ENCODE measurements around the gene PAGE5.

PAGE5 gene, protein sequence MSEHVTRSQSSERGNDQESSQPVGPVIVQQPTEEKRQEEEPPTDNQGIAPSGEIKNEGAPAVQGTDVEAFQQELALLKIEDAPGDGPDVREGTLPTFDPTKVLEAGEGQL

DNA sequence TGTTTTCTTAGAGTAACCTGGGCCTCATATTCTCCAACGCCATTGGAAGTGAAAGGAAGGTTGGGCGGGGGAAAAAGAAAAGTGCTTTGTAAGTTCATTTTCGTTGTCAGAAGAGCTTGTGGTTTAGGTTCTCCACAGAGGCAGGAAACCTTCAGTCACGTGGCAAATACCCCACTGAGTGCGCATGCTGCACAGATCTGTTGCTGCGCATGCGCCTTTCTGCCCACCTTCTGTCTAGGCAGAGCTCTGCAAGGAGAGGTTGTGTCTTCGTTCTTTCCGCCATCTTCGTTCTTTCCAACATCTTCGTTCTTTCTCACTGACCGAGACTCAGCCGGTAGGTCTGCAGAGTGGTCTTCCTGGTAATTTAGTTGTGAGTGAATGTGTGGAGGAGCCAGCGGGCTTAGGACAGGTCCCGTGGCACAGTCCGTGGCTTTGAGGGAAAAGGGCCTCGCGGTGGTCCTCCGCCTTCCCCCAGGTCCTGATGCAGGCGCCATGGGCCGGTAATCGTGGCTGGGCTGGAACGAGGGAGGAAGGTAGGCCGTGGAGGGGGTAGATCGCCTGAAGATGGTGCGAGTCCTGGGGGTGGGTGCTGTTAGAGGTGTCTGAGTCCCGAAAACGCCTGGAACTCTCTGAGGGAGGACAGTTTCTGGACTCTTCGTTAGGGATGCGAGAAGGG is at the start of gene PAGE5:
Gene PAGE5 (plus strand): TSS at position 228 of the 676 bp plus-strand sequence. CDS start 1,037 bp downstream, outside the sequence.
- no peak for DNase-seq

DNA sequence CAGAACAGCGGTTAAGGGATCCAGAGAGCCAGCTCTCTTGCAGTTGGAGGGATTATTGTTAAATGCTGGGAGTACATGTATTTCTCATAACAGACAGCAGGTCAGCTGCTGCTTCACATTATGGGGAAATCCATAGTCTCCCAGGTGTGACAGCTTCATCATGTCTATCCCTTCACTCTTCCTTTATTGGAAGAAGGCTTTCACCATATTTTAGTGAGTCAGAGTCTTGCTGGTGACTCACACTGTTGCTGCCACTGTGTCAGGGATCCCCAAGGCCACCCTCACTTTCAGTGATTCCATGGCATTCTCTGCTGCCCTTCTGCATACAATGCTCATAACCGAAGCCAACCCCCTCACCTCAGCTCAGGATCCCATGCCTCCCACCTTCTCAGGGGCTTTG is 32.9 kb upstream of the PAGE5 start:
- DNase-seq, result no peak

DNA sequence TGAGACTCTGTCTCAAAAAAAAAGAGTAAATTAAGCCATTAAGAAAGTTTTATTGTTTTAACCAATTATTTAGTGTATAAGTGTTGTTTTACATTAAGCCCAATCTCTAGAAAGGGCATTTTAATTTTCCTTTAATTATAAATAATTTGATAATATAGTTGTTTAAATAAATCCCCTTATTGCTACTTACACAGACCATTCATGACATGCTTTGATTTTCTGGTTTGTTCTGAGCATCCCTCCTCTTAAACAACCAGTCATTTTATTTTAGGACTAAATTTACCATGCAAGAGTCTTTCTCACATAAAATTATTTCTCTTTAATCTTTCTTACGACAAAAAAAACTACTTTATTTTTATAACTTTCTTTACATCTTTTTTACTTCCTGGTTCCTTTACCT is 23.5 kb upstream of the PAGE5 start:
- no peak for DNase-seq

DNA sequence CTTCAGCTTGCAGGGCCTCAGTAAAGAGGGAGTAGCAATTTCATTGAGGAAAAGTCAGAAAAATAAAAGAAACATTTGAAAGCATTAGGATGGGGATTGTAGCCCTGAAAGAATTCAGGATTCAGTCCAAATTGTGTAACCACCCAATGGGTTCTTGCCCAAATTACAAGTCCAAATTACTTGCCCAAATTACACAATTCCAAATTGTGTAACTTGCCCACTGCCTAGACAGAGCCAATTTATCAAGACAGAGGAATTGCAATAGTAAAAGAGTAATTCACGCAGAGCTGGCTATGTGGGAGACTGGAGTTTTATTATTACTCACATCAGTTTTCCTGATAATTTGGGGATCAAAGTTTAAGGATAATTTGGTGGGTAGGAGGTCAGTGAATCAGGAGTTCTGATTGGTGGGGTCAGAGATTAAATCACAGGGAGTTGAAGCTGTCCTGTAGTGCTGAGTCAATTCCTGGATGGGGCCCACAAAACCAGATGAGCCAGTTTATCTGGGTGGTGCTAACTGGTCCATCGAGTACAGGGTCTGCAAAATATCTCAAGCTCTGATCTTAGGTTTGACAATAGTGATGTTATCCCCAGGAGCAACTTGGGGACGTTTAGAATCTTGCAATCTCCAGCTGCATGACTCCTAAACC is 18.1 kb upstream of the PAGE5 start:
- DNase-seq, result no peak

DNA sequence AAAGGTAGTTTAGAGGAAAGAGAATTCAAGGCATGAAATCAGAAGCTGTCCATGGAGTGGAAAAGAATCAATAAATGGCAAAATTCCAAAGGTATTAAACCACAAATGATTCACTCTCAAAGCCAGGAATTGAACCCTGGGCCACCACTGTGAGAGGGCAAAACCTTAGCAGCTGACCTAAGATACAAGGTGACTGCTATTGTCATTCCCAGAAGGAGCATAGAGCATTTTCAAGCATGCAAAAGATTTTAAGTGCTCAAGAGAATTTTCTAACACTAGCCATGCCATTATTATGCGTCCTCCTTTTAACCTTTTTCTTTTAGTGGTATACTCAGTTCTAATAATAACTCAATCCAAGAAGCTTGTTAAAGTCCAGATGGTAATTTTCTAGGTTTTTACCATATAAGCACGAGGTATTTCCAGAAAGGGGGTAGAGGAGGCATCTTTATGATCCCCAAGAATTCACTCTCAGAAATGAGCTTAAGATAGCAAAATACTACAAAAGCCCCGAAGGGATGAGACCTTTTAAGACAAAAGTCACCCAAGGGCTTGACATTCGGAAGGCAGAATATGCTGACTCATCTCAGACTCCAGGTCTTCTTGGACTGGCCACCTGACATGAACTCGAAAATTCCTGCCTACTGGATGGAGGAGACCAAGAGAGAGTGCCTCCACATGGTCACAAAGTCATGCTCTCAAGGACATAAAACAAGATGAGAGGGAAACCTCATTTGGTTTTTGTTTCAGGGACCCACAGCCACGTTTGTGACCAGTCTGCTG is 13.8 kb upstream of the PAGE5 start:
- no peak for DNase-seq

DNA sequence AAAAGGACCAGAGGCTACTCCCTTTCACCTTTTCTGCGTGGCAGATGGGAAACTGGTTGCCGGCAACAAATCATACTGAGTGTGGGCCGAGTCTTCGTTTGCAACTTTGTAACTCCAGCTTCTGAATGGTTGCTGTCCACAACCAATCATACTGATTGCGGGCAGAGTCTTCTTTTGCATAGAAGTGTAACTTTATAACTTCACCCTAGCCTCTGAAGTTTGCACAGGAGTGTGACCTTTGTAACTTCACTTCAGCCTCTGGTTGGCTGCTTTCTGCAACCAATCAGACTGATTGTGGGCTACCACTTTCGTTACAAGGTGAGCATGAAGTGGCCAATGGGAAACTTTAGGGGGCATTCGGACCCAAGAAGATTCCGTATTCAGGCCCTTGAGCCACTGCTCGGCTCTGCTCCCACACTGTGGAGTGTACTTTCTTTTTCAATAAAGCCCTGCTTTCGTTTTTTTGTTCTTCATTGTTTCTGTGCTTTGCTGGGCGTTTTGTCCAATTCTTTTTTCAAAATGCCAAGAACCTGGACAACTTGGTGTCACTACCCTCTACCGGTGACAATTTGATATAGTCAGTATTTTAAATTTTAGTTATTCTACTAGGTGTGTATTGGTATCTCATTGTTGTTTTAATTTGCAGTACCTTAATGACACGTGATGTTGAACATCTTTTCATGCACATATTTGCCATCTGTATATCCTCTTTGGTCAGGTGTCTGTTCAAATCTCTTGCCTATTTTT is 9.0 kb upstream of the PAGE5 start:
- DNase-seq, result no peak

DNA sequence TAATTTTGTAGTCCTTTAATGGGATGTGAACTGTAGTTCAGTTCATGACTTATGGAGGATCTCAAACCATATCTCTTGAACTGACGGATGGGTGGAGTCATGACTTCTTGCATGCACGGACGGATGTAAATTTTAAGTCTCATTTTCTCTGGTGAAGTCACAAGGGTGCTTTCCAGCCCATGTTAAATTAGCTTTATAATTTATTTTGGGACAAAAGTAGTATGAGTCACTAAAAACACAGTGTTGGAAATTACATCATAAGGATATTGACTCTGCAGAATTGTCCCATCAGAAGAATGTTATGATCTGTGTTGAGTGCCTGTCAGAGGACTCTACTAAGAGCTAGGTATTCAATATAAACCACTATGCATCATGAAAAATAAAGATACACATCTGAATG is 6.8 kb upstream of the PAGE5 start:
- DNase-seq, result no peak

DNA sequence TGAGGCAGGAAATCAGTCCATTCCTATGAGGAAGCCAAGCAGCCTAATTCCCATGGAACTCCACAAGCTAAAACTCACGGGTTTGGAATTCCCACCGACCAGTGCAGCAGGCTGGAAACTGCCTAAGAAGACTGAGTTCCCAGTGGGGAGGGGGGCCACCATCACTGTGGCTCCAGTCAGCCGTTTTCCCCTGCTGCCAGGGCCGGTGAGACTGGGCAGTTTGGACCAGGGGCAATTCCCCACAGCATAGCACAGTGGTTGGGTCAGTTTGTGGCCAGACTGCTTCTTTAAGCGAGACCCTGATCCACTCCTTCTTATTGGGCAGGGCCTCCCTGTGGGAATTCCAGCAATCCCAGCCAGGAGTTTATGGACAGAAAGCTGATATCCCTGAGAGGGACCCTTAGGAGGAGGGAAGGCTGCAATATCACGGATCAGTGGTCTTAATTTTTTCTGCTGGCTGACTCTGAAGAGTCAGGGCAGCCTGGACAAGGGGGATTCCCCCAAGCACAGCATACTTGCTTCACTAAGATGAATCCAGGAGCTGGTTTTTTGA is 20.7 kb downstream of the PAGE5 start:
- no peak for DNase-seq

DNA sequence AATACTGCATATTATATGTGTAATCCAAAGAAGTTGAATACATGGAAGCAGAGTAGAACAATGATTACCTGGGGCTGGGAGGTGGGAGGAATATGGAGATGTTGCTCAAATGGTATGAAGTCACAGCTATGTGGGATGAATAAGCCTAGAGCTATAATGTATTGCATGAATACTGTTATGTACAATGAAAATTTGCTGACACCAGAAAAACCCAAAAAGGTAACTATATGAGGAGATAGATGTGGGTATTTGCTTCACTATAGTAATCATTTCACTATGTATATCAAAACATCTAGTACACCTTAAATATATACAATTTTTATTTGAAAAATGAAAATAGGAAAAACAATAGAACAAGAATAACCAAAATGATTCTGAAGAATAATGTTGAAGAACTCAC is 33.4 kb downstream of the PAGE5 start:
- no peak for DNase-seq

DNA sequence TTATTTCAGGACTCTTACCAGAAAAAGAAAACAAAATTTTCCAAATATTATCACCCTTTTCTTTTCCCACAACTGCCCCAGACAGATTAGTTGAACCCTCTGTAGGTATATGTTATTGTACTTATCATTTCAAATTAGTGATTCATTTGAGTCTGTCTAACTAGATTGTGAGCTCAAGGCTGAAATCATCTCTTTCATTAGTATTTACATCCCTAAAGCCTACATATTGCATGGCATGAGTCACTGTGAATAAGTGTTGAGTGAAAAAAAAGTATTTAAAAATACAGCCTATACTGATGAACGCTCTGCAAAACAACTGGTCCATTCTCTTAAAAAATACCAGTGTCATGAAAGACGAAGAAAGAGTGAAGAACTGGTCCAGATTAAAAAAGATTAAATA is 40.7 kb downstream of the PAGE5 start:
- no peak for DNase-seq

DNA sequence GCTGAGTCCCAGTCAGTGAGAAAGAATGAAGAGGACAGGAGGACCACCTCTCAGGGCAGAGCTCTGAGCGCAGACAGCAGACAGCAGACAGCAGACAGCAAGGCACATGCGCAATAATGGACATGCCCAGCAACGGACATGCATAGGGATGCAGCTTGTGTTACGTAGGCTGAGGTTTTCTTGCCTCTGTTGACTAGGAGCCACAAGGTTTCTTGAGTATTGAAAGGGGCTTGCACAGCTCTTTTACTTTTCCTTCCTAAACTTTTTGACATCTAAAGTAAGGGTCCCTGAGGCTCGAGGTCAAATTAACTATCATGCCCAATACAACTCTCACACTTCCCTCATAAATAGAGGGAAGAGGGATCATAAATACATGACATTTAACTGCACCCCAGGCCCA is 44.7 kb downstream of the PAGE5 start, which contains the start of gene PAGE3:
Gene PAGE3 (minus strand): TSS at position 101 of the 400 bp plus-strand sequence. CDS start 1,013 bp downstream, outside the sequence.
- no peak for DNase-seq
